ENCODE data around the gene DENND1C.

The DENND1C gene

DNA sequence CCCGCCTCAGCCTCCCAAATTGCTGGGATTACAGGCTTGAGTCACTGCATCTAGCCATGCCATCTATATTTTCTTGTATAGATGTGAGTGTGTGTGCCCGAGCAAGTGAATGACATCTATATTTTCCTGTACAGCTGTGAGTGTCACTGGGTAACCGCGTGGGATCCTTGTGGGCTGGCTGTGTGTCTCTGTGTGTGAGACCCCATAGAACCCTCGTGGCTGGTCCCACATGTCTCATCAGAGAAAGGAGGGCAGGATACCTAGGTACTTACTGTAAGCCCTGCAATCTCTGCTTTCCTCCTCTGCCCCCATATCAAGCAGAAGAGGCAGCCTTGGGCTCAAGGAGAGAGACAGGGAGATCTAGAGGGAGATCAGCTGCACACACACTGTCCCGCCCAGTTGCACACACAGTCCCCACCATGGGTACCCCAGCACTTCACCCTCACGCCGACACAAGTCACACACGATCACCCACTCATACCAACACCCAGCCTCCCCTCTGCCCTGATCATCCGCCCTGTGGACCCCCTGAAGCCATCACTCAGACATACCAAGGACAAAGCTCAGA is 655 bp downstream of the DENND1C start:
- in situ Hi-C loops (cut with HindIII; ENCODE audit: low sequenced_read_pairs) = no loop called here

DNA sequence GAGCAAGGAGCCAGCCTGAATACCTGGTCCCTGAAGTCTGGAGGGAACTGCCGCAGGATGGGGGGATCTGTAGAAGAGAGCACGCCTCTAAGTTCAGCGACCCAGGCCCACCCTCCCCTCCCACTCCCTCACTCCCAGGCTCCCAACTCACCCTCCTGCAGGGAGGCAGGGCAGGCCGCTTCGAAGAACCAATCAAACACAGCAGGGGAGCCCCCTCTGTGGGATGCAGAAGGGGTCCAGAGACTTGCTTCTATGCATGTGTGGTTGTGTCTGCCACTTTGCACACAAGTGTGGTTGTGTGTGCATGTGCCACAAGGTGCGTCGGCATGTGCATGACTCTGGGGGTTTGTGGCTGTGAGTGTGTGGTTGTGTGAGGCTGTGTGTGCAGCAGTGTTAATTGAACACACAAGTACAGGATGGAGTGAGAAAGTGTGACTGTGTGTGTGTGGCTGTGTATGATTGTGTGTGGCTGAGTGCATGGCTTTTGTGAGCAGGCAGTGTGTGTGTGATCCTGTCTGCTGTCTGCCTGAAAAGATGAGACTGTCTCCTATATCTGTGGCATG is 1.7 kb downstream of the DENND1C start:
- in situ Hi-C loops (cut with HindIII; ENCODE audit: low sequenced_read_pairs) = no loop called here

DNA sequence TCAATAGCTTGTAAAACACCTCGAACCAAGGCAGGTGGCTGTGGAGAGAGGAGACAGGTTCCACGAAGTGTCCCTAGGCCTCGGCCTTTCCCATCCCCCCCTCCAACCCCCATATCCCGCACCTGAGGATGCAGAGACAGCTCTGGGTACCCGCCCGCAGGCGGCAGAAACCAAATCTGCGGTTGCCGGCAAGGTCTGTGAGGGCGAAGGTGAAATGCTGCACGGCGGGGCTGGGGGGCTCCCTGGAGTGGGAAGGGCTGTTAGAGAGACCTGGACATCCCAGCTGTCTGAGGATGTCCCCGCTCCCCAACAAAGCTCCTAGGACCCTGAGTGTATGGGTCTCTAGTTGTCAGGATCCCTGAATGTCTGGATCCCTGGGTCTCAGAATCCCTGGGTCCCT is 2.8 kb downstream of the DENND1C start:
- in situ Hi-C loops (cut with HindIII; ENCODE audit: low sequenced_read_pairs) = no loop called here

DNA sequence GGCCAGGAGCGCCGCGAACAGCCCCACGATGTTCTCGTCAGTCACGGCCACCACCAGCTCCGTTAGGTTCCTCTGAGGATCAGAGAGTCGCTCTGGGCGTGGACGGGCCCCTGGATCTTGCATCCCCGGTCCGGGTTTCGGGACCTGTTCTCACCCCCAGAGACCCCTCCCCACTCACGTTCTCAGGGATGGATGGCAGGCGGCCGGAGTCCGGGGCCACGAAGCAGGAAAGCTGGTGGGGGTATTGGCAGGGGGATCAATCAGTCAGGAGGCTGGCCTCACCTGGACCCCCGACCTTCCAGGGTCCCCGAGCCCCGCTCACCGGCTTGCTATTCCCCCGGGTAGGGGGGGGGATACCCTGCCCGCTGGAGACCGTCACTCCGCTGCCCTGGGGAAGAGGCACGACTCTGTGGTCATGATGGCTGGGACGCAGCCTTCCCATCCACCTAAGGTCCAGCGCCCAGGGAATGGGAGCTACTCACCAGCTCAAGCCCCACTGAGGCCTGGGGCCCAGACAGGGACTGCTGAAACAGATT is 4.6 kb downstream of the DENND1C start:
- in situ Hi-C loops (cut with HindIII; ENCODE audit: low sequenced_read_pairs) = no loop called here

DNA sequence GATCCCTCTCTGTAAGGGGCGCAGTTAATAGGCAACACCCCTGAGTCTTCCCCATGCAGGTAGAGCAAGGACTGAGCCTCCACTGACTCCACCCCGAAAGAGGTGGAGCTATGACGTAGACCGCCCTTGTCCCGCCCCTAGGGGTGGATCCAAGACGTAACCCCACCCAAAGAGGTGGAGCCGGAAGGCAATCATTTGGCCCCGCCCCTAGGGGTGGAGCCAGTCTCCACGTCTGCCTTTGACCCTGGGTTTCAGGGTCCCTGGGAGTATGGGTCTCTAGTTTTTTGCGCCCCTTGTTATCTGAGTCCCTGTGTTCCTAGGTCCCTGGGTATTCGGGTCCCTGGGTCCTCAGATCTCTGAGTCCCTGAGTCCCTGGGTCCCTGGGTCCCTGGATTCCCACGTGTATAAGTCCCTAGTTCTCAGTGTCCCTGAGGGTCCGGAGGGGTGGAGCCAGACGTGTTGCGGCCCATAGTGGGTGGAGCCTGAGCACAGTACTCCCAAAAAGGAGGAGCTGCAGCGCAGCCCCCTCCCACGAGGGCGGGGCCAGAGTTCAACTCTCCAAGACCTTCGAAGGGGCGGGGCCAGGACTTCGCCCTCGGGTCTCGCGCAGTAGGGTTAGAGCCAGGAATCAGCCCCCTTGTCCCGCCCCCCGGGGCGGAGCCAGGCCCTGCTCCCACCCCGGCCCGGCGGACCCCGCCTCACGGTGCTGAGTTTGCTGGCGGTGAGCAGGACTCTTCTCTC is 5.3 kb downstream of the DENND1C start:
- in situ Hi-C loops (cut with HindIII; ENCODE audit: low sequenced_read_pairs) = no loop called here

DNA sequence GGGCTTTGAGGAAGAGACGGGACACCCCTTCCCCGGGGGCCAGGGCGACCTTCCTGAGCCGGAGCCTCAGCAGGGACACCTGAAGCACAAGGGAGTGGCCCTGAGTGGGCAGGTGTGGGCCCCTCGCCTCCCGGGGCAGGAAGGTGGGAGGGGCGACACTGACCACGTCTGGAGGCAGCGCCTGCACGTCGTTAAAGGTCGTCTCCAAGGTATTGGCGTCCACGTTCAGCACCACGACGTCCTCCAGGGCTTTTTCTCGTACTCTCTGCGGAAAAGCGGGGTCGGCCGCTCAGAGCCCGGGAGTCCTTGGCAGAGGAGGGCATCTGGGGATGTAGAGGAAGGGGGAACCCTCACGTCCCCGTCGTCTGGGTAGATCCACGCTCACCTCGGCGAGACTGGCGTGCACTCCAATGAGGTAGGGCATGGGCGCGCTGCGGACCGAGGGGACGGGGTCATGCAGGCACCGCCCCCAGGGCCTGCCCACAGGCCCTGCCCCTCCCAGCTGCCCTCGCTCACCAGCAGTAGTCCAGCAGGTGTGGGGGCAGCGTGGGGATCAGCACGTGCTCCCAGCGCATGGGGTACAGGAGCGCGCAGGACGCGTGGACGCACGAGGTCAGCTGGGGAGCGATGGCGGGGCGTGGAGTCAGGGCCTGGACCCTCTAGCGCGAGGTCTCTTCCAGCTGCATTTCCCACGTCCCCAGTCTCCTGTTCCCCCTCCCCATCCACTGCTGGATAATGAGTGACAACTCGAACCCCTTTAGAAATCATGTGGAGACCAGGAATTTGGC is 6.1 kb downstream of the DENND1C start:
- in situ Hi-C loops (cut with HindIII; ENCODE audit: low sequenced_read_pairs) = no loop called here

DNA sequence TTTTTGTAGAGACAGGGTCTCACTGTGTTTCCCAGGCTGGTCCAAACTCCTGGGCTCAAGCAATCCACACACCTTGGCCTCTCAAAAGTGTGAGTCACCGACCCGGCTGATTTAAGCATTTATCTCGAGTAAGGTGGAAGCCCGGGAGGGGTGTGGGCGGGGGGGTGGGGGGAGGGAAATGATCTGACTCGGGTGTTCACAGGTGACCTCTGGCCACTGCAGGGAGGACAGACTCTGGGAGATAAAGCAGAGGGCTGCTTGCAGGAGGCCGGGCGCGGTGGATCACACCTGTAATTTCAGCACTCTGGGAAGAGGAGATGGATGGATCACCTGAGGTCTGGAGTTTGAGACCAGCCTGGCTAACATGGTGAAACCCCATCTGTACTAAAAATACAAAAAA is 7.9 kb downstream of the DENND1C start:
- in situ Hi-C loops (cut with HindIII; ENCODE audit: low sequenced_read_pairs) = no loop called here

DNA sequence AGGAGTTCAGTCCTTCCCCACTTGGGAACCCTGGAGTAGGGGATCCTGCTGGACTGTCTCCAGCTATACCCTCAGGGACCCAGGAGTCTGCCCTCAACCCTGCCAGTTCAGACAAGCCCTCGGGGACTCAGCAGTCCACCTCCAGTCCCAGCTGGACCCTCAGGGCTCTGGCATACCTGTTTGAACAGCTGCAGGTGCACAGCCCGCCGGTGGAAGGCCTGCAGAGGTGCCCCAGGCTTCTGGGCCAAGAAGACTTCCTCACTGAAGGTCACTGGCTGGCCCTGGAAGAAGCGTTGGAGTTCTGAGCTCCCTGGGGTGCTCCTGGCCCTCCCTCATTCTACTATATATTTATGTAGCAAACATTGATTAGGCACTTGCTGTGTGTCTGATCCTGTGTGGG is 8.9 kb downstream of the DENND1C start:
- in situ Hi-C loops (cut with HindIII; ENCODE audit: low sequenced_read_pairs) = no loop called here

DNA sequence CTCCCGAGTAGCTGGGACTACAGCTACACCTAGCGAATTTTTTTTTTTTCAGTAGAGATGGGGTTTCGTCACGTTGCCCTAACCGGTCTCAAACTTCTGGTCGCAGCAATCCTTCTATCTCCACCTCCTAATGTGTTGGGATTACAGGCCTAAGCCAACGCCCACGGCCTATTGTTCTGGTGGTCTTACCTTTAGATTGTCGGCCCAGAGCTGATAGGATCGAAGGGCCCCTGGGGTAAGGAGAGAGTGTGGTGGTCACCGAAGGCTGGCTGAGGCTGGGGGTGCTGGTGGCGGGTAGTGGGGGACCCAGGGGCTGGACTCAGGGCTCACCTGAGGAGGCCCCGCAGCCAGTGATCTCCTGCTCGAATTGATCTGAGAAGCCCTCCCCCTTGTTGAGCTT is 10.5 kb downstream of the DENND1C start:
- in situ Hi-C loops (cut with HindIII; ENCODE audit: low sequenced_read_pairs) = no loop called here

DNA sequence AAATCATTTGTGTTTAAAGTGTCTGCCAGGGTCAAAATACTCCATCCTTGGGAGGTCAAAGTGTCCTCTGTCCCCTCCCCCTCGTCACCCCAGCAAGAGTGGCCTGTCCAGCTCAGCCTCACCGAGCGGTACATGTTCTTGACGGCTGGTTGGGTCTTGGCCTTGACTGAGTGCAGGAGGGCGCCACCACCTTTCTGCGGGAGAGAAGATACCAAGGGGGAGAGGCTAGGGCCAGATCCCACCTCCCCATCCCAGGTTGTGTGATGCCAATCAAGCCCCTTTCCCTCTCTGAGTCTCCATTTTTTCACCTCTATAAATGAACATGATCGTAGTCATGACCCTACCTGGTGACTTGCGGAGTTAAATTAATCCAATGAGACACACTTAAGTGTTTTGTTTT is 11.4 kb downstream of the DENND1C start:
- in situ Hi-C loops (cut with HindIII; ENCODE audit: low sequenced_read_pairs) = no loop called here

DNA sequence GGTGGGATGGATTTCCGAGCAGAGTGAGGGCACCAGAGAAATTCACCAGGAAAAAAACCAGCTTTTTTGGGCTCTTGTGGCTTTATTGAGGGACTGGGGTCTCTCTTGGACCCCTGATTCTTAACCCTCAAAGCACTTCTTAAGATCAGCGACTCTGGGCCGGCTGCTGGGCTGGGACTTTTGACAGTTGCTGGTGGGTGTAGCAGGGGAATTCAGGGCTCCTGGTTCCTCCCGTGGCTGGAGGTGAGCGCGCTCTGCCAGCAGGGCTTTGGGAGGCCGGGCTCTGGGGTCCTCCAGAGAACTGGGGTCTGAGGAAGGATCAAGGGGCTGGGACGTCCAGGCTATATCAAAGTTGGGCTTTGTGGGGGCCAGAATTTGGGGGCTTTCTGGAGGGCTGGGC is 14.2 kb downstream of the DENND1C start:
- in situ Hi-C loops (cut with HindIII; ENCODE audit: low sequenced_read_pairs) = no loop called here

DNA sequence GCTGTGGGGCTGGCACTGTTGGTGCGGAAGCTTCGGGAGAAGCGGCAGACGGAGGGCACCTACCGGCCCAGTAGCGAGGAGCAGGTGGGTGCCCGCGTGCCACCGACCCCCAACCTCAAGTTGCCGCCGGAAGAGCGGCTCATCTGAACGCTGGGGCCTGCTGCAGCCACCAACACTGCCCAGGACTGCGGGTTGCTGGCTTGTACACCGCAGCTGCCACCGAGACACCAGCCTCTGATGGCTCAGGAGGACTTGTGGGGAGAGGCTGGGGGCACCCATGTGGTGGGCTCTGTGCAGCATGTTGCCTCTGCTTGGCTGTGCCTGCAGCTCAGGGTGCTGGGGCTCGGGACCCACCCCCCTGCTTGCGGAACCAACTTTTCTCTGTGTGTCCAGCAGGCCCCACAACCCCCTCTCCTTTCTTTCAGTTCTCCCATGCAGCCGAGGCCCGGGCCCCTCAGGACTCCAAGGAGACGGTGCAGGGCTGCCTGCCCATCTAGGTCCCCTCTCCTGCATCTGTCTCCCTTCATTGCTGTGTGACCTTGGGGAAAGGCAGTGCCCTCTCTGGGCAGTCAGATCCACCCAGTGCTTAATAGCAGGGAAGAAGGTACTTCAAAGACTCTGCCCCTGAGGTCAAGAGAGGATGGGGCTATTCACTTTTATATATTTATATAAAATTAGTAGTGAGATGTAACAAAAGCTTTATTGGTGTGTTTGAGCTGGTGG is 14.9 kb downstream of the DENND1C start:
- in situ Hi-C loops (cut with HindIII; ENCODE audit: low sequenced_read_pairs) = no loop called here

DNA sequence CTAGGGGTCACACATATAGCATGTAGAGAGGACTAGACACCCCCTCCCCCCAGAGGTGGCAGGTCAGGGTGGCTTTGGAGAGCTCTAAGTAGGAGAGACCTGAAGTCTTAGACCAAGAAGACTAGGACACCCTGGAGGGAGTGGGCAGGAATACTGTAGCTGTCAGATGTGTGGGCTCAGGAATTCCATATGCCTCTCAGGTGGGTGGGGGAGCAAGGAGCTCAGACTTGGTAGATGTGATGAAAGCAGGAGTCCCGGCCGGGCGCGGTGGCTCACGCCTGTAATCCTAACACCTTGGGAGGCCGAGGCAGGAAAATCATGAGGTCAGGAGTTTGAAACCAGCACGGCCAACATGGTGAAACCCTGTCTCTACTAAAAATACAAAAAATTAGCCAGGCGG is 15.9 kb downstream of the DENND1C start:
- in situ Hi-C loops (cut with HindIII; ENCODE audit: low sequenced_read_pairs) = no loop called here

DNA sequence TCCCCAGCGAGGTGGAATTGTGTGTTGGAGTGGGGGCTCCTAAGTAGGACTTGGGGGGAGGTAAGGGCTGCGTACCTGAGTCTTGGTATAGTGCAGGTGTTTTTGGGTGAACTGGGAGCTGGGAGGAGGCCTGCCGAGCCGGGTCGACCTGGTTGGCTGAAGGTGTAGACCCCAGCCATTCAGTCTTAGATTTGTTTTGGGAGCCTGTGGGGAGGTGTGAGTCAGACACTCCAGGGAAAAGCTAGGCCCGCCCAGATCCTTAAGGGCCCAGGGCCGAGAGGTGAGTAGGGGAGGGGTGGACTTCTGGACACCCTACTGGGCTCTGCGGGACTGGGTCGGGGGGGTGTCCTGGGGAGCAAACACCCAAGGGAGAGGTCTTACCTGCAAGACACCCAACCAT is 16.6 kb downstream of the DENND1C start:
- in situ Hi-C loops (cut with HindIII; ENCODE audit: low sequenced_read_pairs) = no loop called here

DNA sequence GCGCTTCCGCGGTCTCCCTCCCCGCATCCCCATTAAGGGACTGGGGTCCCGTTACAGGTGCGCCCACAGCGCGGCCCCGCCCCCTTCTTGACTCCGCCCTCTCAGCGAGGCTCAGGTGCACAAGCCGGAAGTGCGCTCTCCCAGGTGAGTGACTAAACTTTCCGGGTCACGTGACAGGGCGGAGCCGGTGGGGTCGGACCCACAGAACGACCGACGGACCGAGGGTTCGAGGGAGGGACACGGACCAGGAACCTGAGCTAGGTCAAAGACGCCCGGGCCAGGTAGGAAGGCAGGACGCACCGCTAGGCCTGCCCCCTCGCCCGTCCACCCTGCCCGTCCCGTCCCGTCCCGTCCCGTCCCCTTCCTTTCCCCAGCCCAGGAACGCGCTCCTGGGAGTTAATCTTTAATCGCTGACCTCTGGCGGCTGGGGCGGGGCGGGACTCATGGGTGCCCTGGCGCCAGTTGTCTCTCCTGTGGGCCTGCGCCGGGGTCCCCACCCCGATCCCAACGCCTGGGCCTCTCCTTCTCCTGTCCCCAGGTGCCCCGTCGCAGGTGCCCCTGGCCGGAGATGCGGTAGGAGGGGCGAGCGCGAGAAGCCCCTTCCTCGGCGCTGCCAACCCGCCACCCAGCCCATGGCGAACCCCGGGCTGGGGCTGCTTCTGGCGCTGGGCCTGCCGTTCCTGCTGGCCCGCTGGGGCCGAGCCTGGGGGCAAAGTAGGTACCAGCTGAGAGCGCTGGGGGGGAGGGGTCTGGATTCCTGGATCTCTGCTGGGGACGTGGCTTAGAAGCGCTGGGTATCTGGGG is 17.3 kb downstream of the DENND1C start, which contains the start of gene CRB3:
CRB3 (plus strand) TSS at position 202 of the 804 bp plus-strand sequence; CDS start at position 633, 431 bp downstream.
- in situ Hi-C loops (cut with HindIII; ENCODE audit: low sequenced_read_pairs) = no loop called here

DNA sequence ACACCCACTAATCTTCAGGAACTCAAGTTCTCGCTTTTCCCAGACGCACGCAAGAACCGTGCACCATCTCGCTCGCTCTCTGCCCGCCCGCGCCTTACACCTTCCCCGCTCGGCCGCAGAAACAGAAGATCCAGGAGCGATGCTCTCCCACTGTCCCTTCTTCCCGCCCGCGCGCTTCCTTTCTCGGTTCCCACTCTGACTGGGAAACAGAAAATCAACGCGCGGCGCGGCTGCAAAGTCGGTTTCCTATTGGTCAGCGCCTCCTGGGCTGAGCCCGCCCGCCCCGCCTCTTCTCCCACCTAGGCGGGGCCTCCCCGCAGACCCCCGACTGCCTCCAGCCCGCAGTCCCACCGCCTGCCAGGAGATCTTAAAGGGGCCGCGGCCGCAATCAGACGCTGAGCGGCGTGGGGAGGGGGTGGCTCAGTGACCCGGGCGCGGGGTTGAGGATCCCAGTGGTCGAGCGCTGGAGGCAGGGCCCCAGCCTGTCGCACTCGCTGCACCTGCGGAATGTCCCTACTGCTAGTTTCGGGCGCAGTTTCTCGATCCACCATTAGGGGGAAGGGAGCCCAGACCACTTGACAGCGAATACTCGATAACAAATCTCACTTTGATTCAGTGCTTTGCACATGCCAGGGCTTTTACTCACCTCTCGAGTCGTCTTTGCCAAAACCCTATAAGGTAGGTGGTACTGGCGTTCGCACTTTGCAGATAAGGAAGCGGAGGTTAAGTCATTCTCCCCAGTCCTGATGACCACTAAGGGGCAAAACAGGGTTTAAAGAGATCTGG is 21.3 kb downstream of the DENND1C start:
- in situ Hi-C loops (cut with HindIII; ENCODE audit: low sequenced_read_pairs) = no loop called here

DNA sequence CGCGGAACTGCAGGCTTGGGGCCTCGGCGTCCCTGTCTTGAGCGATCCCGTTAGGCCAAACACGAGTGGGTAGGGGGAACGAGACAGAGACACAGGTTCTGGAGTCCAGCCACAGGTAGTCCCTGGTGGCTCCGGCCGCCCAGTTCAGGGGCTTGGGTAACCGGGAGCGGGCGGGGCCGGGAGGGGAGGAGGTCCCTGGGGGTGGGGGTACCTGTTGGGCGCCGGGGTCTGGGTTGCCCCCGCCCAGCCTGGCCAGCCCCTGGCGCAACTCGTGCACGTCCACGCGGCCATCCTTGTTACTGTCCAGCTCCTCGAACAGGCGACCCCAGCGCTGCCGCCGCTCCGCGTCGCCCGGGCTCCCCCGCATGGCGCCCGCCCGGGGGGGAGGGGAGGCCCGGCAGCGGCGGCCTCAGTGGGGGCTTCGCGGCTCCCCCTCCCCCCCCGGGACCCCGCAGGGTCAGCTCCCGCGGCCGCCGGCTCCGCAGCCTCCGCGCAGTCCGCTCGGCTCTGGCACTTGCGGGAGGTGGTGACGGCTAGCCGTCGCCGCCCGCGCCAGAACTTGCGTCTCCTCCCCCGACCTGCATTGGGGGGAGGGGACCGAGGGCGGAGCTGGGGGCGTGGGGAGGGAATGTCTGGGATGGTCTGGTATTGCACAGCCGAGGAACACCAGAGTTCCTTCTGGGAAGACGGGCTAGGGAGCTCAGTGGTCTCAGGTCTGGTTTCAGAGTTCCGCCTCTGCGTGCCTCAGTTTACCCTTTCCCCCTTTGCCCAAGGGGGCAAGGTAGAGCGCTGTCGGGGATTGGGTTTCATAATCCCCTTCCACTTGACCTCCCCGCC is 22.1 kb downstream of the DENND1C start, which contains the start of gene SLC25A23:
SLC25A23 (minus strand) TSS at position 531 of the 837 bp plus-strand sequence; CDS start at position 367, 164 bp downstream.
- in situ Hi-C loops (cut with HindIII; ENCODE audit: low sequenced_read_pairs) = no loop called here

DNA sequence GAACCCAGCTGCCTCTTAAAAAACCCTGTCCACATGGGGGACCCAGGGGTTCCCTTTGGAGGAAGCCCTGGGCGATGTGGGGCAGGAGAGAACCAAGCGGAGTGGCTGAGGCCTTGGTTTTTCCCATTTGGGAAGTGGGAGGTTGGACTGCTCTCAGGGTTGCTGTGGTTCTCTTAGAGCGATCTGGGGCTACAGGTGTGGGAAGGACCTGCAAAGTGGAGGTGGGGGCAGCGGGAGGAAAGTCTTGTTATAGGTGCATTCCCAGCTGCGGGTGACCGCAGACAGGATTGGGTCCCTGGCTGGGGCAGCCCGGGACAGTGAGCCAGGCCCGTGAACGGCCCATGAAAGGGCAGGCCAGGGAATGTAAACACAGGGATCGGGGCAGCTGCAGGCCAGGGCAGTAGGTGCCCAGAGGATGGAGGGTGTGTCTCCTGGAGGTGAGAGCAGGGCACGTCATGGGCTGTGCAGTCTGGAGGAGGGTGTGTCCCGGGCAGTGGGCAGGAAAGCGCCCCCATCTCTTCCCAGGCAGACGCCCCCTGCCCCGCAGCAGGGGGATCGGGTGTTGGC is 22.8 kb downstream of the DENND1C start:
- in situ Hi-C loops (cut with HindIII; ENCODE audit: low sequenced_read_pairs) = no loop called here
